HG03045 (cell line): ENCODE results near the gene ASF1B.

Experiments used
- ATAC-seq: cut with Tn5 transposase; IDR thresholded peaks from one replicate; pipeline ENCODE4 v1.9.1; 2021; ENCODE audit warnings: mild to moderate bottlenecking, moderate library complexity; ENCODE audit not compliant: unreplicated experiment

Gene ASF1B

DNA sequence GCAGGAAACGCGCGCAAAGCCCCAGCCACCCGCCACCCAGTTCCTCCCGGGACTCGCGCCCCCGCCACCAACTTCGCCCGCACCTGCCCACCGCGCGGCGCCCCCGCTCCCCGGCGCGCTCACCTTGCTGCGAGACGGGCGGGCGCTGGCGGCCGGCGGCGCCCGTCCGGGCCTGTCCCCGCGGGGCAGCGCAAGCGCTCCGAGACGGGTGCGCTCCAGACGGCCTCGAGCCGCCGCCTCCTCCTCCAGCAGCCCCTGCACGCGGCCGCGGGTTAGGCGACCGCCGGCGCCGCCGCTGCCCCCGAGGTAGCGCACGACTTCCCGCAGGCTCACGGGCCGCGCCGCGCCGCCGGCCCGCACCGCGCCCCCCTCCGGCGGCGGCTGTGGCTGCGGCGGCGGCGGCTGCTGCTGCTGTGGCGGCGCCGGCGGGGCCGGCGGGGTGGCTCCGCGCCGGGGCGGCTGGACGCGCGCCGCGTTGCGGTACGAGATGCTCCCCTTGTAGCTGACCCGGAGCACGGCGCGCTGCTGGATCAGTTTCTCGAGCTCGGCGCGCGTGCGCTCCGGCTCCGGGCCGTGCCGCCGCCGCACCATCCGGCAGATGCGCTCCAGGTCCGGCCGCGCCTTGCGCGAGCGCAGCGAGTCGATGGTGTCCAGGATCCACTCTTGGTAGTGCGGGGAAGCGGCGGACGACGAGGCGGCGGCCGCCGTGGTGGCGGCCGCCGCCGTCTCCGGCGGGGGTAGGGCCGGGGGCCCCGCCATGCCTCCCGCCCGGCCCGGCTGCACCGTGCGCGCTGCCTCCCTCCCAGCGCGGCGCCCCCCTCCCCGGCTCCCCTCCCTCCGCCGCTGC is 46.5 kb downstream of the ASF1B start:
- peak; percentile 19 for ATAC-seq

DNA sequence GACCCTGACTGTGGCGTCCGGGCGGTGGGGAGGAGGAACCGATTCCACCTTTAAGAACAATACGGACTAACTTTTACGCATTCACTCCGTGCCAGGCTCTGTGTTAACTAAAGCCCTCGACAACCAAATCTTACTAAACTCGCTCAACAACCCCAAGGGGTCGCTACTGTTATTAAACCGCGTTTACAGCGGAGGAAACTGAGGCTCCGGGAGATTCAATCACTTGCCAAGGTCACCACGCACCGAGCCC is 47.1 kb downstream of the ASF1B start:
- ATAC-seq = no peak

DNA sequence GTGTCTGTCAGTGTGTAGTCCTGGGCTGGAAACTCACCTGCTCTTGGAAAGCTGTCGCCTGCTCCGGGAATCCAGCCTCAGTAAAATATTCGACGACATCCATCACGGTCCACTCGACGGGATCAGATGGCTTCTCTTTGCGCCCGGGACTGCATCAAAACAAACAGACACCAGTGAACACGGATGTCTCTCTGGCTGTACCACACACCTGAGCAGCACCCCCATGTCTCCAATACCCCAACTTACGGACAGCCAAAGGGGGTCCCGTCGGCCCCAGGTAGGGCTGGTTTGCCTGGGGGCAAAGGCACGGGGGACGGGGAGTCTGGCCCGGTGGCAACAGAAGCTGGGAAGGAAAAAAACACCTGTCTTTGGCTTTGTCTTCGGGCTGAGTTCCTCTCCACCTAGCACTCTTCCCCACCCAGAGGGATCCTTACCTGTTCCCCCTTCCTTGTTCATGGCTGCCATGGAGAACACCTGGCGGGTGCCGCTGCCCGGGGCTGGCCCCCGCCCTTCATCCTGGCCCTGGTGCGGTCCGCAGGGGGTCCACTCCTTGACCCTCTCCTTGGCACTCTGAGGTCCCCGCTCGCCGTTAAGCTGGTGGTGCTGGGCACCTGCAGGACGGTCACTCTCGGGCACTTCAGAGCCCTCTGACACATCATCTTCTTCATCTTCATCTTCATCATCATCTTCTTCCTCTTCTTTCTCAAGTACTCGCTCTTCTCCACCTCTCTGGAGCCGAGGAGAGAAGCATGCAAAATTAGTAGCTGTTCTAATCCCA is 47.6 kb downstream of the ASF1B start:
- no peak for ATAC-seq

- no peak for ATAC-seq
Observed at GRCh38 chr19:14086098-14086497, 50.3 kb downstream of the ASF1B start.

GRCh38 chr19:14085309-14085995 is 50.9 kb downstream of the ASF1B start, which contains the start of gene C19orf67:
C19orf67 (minus strand) TSS chr19:14085783; CDS start chr19:14085627, 156 bp downstream.
- no peak for ATAC-seq

- ATAC-seq = no peak
Observed at GRCh38 chr19:14082675-14082960, 53.8 kb downstream of the ASF1B start.

DNA sequence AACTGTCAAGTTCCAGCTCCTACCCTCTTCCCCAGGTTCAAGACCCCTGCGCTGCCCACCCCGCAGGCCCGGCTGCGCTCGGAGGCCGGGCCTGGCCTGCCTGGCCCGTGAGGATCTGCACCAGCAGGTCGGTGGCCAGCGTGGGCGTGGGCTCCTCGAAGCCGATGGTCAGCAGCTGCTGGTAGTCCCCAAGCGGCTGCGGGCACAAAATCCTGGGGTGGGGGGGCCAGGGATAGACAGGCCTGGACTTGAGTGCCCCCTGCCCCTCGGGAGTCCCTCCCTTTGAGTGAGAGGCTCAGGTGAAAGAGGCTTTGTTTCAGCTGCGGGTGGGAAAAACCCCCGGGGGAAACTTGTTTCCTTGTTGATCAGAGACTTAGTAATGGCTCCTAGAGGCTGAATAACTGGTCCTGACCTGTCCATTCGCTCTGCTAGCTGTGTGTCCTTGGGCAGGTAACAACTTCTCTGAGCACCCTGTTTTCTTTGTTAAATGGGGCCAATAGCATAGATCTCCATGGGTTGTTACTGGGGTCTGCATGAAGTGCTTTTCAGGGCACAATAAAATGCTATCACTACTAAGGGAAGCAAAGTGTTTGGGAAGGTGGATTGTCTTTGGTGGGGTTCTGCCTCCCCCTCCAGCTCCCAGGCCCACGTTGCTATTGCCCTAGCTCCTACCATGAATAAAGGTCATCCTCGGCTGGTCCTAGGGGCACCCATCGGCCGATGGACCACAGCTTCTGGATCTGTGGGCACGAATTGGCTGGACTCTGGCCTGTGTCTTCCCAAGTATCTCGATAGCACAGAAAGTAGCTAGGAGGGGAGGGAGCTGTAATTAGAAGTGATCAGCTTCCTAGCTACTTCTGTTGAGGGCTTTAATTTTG is 54.4 kb downstream of the ASF1B start:
- peak; percentile 5 for ATAC-seq

- peak; percentile 78 for ATAC-seq
Observed at GRCh38 chr19:14080887-14081796, 55.2 kb downstream of the ASF1B start.

GRCh38 chr19:14078411-14078810 is 58.0 kb downstream of the ASF1B start:
- no peak for ATAC-seq

DNA sequence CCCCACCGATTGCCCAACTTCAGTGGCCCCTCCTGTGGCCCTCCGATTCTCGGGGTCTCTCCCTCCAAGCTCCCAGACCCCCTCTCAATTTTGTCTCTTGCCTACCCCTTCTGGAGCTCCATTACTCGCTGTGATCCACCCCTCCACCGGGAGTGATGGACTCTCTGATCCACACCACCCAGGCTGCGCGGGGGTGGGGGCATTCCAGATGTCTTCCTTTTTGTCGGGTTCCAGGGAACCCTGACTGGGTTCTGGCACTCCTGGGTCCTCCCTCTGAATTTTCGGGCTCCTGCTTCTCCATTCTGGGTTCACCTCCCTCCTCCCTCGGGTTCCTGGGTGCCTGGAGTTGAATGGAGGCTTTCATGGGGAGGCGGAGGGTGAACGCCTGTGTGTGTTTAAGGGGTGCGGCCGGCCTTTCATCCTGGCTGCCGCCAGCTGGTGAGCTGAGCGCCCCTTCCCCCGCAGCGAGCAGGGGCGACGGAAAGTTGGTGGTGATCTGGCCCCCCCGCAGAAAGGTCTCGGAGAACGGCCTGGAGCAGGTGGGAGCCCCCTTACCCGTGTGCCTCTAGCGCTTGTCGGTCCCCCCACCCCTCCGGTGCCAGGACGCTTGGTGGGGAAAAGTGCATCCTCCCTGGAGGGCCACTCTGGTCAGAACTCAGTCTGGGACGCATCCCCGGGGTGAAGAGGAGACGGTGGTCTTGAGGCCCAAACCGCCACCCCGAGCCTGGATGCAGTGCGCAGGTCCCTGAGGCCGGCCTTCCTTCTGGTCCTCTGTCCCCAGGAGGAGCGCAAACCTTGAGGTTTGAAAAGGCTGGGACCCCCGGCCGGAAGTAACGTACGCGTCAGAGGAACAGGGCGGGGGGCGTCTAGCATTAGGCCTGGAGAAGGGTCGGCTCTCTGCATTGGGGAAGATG is 62.2 kb downstream of the ASF1B start:
- ATAC-seq = no peak

DNA sequence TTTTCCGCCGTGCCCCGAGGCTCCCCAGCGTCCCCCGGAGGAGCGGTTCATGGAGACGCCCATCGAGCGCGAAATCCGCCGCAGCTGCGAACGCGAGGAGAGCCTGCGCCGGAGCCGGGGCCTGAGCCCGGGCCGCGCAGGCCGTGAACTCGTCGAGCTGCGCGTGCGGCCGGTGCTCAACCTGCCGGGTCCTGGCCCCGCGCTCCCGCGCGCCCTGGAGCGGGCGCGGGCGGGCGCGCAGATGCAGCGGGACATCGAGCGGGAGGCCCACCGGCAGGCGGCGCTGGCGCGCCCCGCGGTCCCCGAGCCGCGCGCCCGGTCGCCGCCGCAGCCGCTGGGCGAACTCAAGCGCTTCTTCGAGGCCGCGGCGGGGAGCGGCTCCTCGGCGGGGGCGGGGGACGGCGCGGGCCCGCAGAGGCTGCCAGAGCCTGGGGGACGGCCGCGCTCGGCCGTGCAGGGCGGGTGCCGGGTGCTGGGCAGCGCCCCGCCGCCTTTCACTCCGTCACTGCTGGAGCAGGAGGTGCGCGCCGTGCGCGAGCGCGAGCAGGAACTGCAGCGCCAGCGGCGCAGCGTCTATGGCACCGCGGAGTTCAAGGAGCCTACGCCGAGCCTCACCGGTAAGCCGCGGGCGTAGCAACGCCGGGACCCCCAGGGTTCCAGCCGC is 63.0 kb downstream of the ASF1B start:
- peak; percentile 55 for ATAC-seq

DNA sequence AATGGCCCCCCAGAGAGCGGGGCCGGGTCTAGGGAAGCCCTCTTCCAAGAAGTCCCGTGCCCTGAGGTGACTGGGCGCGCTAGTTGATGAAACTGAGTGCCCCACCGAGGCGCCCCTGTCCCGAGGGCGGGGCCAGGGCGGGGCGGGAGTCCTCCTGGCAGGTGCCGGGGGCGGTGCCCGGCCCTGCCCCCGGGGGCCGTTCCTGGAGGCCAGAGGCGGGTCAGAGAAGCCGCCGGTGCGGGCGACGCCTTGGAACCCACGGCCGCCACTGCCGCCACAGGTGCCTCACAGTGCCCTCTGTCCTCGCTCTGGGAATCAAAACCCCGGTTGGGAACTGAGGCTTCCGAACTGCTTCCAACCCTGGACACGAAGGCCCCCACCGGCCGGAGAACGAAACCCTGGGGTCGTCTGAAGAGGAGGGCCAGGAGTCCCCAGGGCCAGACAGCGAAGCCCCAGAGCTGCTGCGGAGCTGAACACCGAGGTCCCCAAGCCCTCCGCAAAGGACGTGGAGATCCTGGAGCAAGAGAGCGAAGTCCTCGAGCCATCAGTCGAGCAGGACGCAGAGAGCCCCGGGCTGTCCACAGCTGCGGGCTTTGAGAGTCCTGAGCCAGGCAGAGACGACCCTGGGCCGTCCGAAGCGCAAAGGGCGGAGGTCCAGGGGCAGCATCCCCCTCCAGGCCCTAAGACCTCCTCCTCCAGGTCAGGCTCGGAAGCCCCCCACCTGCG is 63.7 kb downstream of the ASF1B start, which contains the start of gene MISP3:
Gene MISP3 (plus strand): TSS at position 252 of the 726 bp plus-strand sequence. CDS start 524 bp downstream, outside the sequence.
- no peak for ATAC-seq

- ATAC-seq = no peak
Observed at GRCh38 chr19:14070268-14071050, 65.9 kb downstream of the ASF1B start.
